GM18498 (cell line): ENCODE data around the gene SLC7A1.

ENCODE experiments used
- ATAC-seq: cut with Tn5 transposase; IDR thresholded peaks from one replicate; pipeline ENCODE4 v1.9.1; 2021; ENCODE audit warnings: mild to moderate bottlenecking, moderate library complexity; ENCODE audit not compliant: unreplicated experiment

The SLC7A1 gene

DNA sequence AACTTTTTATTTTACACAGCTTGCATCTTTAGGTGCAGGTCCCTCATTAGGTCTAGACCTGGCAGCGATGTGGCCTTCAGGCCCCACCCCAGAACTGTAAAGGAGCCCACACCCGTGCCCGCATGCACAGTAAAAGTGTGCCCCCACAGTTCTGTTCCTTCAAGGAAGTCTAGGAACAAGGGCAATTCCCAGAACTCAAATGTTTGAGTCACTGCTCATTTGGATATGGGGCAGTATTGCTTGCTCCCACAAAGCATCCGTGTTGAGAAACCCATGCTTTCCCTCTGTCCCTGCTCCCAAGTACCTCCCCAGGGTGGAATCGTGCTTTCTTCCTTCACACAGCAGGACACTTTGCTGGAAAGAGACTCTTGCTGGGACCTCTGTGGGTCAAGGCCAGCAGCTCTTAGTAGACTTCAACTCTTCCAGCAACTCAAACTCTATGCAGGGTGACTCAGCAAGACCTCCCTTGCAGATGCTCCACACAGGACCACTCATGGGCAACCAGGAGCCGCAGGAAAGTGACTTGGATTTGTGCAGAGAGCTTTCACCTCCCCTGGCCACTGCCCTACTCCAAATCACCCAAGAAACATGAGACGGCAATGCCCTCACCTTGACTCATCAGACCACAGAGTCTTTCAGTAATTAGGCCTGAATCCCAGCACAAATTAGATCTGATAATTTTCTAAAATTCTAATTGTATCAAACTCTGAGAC is 12.3 kb downstream of the SLC7A1 start:
- ATAC-seq = no peak

GRCh38 chr13:29582171-29582570 is 13.3 kb downstream of the SLC7A1 start:
- no peak for ATAC-seq

DNA sequence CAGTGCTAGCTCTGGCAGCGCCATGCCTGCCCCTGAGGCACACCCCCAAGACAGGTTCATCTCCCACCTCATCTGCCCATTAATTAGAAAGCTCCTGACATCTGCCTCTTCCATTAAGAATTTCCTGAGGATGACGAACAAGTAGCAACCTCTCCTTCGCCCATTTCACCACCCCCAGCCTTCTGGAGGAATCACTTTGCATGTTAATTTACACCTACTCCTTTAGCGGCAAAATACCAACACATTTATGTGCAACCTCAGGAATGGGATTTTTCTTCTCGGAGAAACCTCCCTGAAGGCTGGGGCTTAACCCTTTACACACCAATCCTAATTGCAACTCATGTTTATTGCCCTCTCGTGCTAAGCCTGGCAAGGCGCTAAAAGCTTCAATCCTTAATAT is 13.8 kb downstream of the SLC7A1 start:
- ATAC-seq = no peak

DNA sequence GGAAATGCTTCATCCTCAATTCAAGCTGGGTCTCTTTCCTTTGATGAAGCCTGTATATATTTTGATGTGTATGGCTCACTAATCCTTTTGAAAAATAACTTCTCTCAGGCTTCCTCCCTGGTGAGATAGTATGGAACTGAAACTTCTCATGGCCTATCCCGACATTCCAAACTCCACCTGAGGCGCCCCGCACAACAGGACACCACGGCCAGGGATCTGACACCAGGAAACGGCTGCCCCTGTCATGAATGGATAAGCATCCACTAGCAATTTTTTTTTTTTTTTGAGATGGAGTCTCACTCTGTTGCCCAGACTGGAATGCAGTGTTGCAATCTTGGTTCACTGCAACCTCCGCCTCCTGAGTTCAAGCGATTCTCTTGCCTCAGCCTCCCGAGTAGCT is 16.4 kb downstream of the SLC7A1 start:
- no peak for ATAC-seq

- ATAC-seq = no peak
These were observed 17.0 kb downstream of the SLC7A1 start for GRCh38 chr13:29578300-29579085.

DNA sequence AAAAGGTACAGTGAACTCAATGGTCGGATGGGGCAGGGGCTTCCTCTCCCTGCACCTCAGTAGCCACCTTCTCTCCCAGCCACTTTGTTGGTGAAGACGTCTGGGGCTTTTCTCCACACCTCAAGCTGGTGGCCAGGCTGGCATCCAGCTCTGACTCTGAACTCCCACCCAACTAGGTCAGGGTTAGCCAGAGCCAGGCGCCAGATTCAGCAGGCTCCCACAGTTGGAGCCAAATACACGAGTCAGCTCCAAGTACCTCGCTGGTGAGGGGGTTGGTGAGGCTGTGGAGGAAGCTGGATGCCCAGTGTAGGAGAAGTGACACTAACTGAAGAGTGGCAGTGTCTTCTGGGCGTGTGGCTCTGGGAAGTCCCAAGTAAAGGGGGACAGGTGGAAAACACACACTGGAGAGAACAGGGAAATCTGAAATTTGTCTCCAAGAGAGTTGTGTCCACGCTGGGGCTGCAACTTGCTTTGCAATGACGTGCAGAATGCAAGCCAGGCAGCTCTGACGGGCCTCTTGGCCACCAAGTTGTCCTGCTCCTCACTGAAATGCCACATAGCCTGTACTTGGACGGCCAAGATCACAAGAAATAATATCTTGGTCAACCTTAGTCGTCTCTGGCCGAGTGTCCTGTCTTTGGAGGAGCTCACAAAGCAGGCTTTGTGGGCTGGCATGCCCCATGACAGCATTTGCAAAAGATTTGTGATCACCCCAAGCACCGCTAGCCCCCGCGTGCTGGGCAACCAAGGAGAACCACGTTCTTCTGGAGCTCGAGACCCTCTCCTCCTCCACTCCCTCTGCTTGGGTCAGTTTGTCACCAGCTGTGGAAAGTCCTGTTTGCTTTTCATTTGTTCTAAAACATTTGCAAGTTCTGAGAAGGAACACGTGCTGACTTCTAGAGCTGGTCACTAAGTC is 18.1 kb downstream of the SLC7A1 start:
- no peak for ATAC-seq

- no peak for ATAC-seq
These were observed 18.9 kb downstream of the SLC7A1 start for GRCh38 chr13:29576581-29576980.

- no peak for ATAC-seq
These were observed 20.4 kb downstream of the SLC7A1 start for GRCh38 chr13:29575098-29575497.

- ATAC-seq = no peak
These were observed 22.3 kb downstream of the SLC7A1 start for GRCh38 chr13:29573190-29573589.

- ATAC-seq = no peak
These were observed 22.9 kb downstream of the SLC7A1 start for GRCh38 chr13:29572575-29572974.

GRCh38 chr13:29571876-29572570 is 23.5 kb downstream of the SLC7A1 start:
- ATAC-seq = no peak

DNA sequence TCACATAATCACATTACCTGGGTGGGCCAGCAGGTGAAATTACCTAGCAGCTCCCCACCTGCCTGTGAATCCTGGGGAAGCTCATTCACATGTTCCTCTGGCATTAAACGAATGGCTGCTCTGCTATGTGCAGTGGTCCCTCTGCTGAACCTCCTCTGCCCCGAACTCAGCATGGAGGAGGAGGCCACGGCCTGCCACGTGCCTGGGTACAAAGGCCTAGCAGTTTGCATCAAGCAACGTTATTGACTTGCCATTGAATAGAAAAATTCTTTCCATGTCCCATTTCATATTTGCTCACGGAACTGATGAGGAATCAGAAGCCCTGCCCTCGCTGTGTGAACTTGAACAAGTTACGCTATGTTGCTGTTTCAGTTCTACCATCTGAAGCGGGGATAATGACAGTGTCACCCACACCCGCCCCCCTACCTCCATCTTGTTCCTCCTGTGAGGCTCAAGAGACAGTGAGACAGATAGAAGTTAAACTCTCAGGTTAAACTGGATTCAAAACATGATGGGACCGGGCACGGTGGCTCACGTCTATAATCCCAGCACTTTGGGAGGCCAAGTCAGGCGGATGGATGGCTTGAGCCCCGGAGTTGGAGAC is 25.3 kb downstream of the SLC7A1 start:
- no peak for ATAC-seq

DNA sequence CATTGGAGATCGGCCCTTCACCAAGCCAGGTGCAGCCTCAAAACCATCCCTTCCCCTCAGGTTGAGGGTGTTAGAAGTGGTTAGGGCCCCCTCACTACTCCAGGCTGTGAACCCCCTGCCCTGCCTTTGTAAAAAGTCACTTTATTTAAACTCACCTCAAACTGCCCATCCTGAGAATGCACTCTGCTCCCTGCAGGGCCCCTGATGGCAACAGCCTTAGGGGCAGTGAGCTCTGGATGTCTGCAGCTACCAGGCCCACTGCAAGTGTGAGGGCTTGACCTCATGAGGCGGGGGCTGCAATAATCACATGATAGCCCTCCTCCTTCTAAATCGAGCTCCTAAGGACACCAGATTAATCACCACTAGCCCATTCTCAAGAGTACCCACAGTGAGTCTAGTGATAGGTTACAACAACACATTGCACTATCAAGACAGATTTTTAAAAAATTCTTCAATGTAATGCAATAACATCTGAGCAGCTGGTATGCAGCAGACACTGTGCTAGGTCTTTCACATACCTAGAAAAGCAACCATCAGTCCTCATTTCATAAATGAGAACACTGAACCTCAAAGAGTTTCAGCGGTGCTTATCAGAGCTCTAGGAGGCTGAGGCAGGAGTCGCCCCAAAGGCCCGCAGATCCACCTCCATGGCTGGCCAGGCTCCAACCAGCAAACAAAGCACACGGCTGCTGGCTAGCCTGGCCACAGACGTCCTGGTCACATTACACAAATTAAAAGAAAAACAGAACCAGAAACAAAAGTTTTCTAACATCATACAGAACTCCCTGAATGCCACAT is 26.0 kb downstream of the SLC7A1 start:
- ATAC-seq = no peak

- ATAC-seq = no peak
These were observed 26.8 kb downstream of the SLC7A1 start for GRCh38 chr13:29568731-29569130.

DNA sequence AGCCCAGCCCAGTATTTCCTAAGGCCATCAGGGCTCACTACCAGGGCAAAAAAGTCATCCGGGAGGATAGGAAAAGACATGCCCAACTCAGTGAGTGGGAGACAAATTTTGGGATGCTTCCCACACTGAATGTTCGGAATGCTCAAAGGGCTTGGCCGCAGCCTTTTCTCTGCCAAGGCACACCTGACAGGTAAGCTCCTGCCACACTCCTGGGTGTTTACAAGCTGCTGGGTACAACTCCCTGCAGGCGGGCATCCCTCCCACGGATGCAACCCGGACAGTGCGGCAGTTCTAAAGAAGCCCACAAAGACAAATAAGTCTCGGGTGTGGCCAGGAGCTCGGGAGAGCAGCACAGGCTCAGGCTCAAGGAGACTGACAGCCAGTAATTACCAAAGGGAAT is 28.1 kb downstream of the SLC7A1 start:
- ATAC-seq = no peak

DNA sequence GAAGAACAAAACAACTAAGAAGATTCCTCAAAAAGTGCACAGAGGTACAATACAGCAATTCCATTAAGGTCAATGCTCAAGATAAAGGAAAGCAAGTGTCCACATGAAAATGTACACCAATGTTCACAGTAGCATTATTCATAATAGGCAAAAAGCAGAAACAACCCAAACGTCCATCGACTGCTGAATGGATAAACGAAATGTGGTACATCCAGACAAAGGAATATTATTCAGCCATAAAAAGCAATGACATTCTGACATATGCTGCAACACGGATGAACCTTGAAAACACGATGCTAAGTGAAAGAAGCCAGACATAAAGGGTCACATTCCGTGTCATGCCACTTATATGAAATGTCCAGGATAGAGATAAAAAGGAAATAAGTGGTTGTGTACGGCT is 29.3 kb downstream of the SLC7A1 start:
- ATAC-seq = no peak

- ATAC-seq = no peak
These were observed 30.7 kb downstream of the SLC7A1 start for GRCh38 chr13:29564818-29565217.

DNA sequence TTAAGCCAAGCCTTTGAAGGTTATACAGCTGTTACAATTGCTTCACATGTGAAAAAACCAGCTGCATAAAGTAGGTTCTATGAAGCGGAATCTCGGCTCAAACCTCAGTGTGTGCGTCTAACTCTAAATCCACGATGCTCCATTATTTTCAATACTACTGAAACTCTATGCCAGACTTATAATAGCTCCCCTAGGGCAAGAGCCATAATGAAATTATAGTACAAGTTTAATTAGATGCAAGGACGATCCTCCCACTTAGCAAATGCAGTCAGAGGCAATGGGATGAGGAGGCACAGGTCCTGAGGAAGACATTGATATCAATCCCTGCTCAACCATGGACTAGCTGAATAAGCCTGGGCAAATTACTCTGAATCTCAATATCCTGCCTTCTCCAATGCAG is 31.1 kb downstream of the SLC7A1 start:
- no peak for ATAC-seq

- no peak for ATAC-seq
These were observed 31.5 kb downstream of the SLC7A1 start for GRCh38 chr13:29563941-29564340.
